Measurements from ENCODE around the gene HSPG2. TPM values are rescaled to one million over a fixed set of nuclear protein-coding genes. Genes with fewer than 3 reads are reported as not detected.

The HSPG2 gene
- total and polyA plus RNA-seq, 9 of the 15 experiments (the other 6 are each of a cell fraction or from before 2014, with no cell fraction given): 0.14 to 160 (median 15.7) TPM

- TF ChIP-seq ZNF263 (CRISPR knock-in tag; IDR thresholded peaks at IDR 0.05; ENCODE audit: borderline replicate concordance) (peak; percentile 14; the same call in 1 of the 2 replicates), SAFB2 (IDR thresholded peaks at IDR 0.05; ENCODE audit: borderline replicate concordance, low read depth, low read length, severe bottlenecking) (no peak), SMC3 (conservative IDR thresholded peaks at IDR 0.05; ENCODE audit: insufficient read depth, low read depth, low read length) (no peak), NR1H2 (CRISPR knock-in tag; IDR thresholded peaks at IDR 0.05) (peak; percentile 96), SUPT5H (IDR thresholded peaks at IDR 0.05) (peak; percentile 99), MED1 (CRISPR knock-in tag; IDR thresholded peaks at IDR 0.05; ENCODE audit: borderline replicate concordance) (0 out of 2 replicates have a peak, but pooled peaks have one; percentile 13), NCOA1 (IDR thresholded peaks at IDR 0.05; ENCODE audit: low read depth) (peak; percentile 75), SREBF1 (IDR thresholded peaks at IDR 0.05; ENCODE audit: borderline replicate concordance, low read depth, low read length) (peak; percentile 89), TAF7 (tag; IDR thresholded peaks at IDR 0.05) (peak; percentile 92), ZNF324 (CRISPR knock-in tag; IDR thresholded peaks at IDR 0.05) (no peak), MTA3 (IDR thresholded peaks at IDR 0.05; ENCODE audit: borderline replicate concordance) (peak; percentile 86)
- TF ChIP-seq, protein P1, sequence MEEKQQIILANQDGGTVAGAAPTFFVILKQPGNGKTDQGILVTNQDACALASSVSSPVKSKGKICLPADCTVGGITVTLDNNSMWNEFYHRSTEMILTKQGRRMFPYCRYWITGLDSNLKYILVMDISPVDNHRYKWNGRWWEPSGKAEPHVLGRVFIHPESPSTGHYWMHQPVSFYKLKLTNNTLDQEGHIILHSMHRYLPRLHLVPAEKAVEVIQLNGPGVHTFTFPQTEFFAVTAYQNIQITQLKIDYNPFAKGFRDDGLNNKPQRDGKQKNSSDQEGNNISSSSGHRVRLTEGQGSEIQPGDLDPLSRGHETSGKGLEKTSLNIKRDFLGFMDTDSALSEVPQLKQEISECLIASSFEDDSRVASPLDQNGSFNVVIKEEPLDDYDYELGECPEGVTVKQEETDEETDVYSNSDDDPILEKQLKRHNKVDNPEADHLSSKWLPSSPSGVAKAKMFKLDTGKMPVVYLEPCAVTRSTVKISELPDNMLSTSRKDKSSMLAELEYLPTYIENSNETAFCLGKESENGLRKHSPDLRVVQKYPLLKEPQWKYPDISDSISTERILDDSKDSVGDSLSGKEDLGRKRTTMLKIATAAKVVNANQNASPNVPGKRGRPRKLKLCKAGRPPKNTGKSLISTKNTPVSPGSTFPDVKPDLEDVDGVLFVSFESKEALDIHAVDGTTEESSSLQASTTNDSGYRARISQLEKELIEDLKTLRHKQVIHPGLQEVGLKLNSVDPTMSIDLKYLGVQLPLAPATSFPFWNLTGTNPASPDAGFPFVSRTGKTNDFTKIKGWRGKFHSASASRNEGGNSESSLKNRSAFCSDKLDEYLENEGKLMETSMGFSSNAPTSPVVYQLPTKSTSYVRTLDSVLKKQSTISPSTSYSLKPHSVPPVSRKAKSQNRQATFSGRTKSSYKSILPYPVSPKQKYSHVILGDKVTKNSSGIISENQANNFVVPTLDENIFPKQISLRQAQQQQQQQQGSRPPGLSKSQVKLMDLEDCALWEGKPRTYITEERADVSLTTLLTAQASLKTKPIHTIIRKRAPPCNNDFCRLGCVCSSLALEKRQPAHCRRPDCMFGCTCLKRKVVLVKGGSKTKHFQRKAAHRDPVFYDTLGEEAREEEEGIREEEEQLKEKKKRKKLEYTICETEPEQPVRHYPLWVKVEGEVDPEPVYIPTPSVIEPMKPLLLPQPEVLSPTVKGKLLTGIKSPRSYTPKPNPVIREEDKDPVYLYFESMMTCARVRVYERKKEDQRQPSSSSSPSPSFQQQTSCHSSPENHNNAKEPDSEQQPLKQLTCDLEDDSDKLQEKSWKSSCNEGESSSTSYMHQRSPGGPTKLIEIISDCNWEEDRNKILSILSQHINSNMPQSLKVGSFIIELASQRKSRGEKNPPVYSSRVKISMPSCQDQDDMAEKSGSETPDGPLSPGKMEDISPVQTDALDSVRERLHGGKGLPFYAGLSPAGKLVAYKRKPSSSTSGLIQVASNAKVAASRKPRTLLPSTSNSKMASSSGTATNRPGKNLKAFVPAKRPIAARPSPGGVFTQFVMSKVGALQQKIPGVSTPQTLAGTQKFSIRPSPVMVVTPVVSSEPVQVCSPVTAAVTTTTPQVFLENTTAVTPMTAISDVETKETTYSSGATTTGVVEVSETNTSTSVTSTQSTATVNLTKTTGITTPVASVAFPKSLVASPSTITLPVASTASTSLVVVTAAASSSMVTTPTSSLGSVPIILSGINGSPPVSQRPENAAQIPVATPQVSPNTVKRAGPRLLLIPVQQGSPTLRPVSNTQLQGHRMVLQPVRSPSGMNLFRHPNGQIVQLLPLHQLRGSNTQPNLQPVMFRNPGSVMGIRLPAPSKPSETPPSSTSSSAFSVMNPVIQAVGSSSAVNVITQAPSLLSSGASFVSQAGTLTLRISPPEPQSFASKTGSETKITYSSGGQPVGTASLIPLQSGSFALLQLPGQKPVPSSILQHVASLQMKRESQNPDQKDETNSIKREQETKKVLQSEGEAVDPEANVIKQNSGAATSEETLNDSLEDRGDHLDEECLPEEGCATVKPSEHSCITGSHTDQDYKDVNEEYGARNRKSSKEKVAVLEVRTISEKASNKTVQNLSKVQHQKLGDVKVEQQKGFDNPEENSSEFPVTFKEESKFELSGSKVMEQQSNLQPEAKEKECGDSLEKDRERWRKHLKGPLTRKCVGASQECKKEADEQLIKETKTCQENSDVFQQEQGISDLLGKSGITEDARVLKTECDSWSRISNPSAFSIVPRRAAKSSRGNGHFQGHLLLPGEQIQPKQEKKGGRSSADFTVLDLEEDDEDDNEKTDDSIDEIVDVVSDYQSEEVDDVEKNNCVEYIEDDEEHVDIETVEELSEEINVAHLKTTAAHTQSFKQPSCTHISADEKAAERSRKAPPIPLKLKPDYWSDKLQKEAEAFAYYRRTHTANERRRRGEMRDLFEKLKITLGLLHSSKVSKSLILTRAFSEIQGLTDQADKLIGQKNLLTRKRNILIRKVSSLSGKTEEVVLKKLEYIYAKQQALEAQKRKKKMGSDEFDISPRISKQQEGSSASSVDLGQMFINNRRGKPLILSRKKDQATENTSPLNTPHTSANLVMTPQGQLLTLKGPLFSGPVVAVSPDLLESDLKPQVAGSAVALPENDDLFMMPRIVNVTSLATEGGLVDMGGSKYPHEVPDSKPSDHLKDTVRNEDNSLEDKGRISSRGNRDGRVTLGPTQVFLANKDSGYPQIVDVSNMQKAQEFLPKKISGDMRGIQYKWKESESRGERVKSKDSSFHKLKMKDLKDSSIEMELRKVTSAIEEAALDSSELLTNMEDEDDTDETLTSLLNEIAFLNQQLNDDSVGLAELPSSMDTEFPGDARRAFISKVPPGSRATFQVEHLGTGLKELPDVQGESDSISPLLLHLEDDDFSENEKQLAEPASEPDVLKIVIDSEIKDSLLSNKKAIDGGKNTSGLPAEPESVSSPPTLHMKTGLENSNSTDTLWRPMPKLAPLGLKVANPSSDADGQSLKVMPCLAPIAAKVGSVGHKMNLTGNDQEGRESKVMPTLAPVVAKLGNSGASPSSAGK (IDR thresholded peaks at IDR 0.05): peak; percentile 41
- TF ChIP-seq, protein P2, sequence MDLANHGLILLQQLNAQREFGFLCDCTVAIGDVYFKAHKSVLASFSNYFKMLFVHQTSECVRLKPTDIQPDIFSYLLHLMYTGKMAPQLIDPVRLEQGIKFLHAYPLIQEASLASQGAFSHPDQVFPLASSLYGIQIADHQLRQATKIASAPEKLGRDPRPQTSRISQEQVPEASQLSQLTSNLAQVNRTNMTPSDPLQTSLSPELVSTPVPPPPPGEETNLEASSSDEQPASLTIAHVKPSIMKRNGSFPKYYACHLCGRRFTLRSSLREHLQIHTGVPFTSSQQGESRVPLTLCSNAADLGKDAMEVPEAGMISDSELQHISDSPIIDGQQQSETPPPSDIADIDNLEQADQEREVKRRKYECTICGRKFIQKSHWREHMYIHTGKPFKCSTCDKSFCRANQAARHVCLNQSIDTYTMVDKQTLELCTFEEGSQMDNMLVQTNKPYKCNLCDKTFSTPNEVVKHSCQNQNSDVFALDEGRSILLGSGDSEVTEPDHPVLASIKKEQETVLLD (IDR thresholded peaks at IDR 0.05): peak; percentile 79
These were observed 154.0 kb downstream of the HSPG2 start, which contains the start of gene USP48 (continued) for GRCh38 chr1:21782868-21783678.
